Stomach (tissue), 9 donors: ENCODE results near the gene NELL1. TPM values are rescaled to one million over a fixed set of nuclear protein-coding genes. Genes with fewer than 3 reads are reported as not detected.

Experiments used
- DNase-seq, 2 donors: peaks; one replicate each; pipeline versions ENCODE4 v3.0.0 to v3.0.0-alpha.2; 2013 to 2019
- H3K27ac ChIP-seq, 5 donors: fragments of 200-600 bp in 4 of 5; sonication (generic) in 4 of 5; one replicate each; pipeline ENCODE4 v1.5.1; 2013 to 2019; ENCODE audit warnings: mild to moderate bottlenecking in 1 of 5, moderate library complexity in 1 of 5
- H3K27me3 ChIP-seq, 3 donors: fragments of 200-600 bp; sonication (generic); one replicate each; pipeline ENCODE4 v1.5.1; 2017 to 2019; ENCODE audit warnings: mixed run types in 1 of 3
- H3K36me3 ChIP-seq, 4 donors: fragments of 200-600 bp; sonication (generic); 1 replicate in 3 of 4; 2 replicates in 1 of 4; pipeline ENCODE4 v1.5.1; 2016 to 2019
- H3K4me1 ChIP-seq, 4 donors: fragments of 200-600 bp; sonication (generic); one replicate each; pipeline ENCODE4 v1.5.1; 2016 to 2019
- H3K4me3 ChIP-seq, 4 donors: fragments of 200-600 bp; sonication (generic) in 3 of 4; one replicate each; pipeline ENCODE4 v1.5.1; 2016 to 2019; ENCODE audit warnings: mild to moderate bottlenecking in 1 of 4
- H3K9me3 ChIP-seq, 4 donors: fragments of 200-600 bp; sonication (generic); one replicate each; pipeline ENCODE4 v1.5.1; 2016 to 2019
- EP300 ChIP-seq: sonication (generic); formaldehyde crosslinking; IDR thresholded peaks from one replicate; pipeline ENCODE4 v1.6.1; 2017; ENCODE audit warnings: antibody characterized with exemption
- POLR2A ChIP-seq, 4 donors: fragments of 450-650 bp; IDR thresholded peaks; one replicate each; pipeline ENCODE4 v1.6.1; 2016; ENCODE audit warnings: antibody characterized with exemption in 4 of 4, control low read depth in 2 of 4, mild to moderate bottlenecking in 1 of 4, moderate library complexity in 1 of 4
- POLR2AphosphoS5 ChIP-seq, 3 donors: sonication (generic); formaldehyde crosslinking; IDR thresholded peaks; one replicate each; pipeline ENCODE4 v1.6.1; 2016; ENCODE audit warnings: antibody characterized with exemption in 3 of 3
- WGBS, 5 donors: extraction: QIAGEN DNeasy Blood & Tissue Kit in 3 of 5; methylation state at CpG; one replicate each; pipeline versions ENCODE4 v1.1.5 to v1.1.7; 2013 to 2018; 5-methylcytosine and 5-hydroxymethylcytosine counted together
- intact Hi-C: fragments of 100-400 bp; cut with DNase I; formaldehyde crosslinking; loops from one replicate; pipeline ENCODE4 v1.15.1; 2023; ENCODE audit warnings: low total_unique reads
- polyA plus RNA-seq, 3 donors: library from polyadenylated mRNA; stranded (reverse); fragments of 200-250 nt; gene quantifications; one replicate each; pipeline ENCODE4 v1.2.3, GENCODE V29; 2013
- total RNA-seq, 5 donors: library from RNA; depleted of rRNA; stranded (reverse); fragments of >200 nt; gene quantifications; one replicate each; pipeline versions ENCODE4 v1.1.0 to v1.2.3, GENCODE V29; 2014 to 2016
- TF ChIP-seq, protein P1 (sequence below), 7 experiments: fragments of 450-650 bp in 4 of 7; fragments of 200-600 bp in 3 of 7; sonication (generic) in 3 of 7; IDR thresholded peaks; one replicate each; pipeline ENCODE4 v1.5.1; 2016 to 2019; ENCODE audit warnings: antibody characterized with exemption in 7 of 7, control low read depth in 2 of 7, mild to moderate bottlenecking in 1 of 7
- donor health status: healthy with polysubstance abuse.
- donor health status: Bipolar disorder and iron deficiency.
- donor health status: healthy.

NELL1 gene
- total and polyA plus RNA-seq, 8 donors = 0.05 to 15.4 (median 2.7) TPM; not detected in 5

DNA sequence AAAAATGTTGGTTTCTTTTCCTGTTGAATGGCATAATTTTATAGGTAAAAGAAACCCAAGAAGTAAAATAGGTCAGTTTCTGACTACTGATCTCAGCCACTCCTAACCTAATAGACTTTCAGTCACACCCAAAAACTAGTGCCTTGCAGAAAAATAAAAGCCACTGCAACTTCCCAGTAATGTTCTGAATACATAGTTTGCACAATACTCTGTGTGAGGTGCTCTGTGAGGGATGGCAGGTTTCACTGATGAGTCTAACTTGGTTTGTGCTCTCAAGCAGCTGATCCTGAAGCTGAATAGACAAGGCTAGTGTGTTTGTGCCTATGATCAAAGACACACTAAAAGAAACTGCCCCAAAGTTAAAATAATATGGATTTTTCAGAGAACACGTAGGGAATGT is 758.3 kb downstream of the NELL1 start:
- H3K27me3 ChIP-seq = no peaks in the 10 kb centered on the region
- H3K36me3 ChIP-seq = no peaks in the 10 kb centered on the region
- no peak overlapping the region for H3K27ac ChIP-seq
- no peak for DNase-seq
- H3K4me3 ChIP-seq = no peak overlapping the region
- intact Hi-C loops = no loop called here
- H3K4me1 ChIP-seq = no peaks in the 10 kb centered on the region
- no peaks in the 10 kb centered on the region for H3K9me3 ChIP-seq
- 35 to 67% (median 52%) methylated on average over 1 of the region's 1 CpG for WGBS, 5 donors
- no peak for TF ChIP-seq POLR2AphosphoS5 (IDR thresholded peaks at IDR 0.05)
- TF ChIP-seq EP300 = no peak

DNA sequence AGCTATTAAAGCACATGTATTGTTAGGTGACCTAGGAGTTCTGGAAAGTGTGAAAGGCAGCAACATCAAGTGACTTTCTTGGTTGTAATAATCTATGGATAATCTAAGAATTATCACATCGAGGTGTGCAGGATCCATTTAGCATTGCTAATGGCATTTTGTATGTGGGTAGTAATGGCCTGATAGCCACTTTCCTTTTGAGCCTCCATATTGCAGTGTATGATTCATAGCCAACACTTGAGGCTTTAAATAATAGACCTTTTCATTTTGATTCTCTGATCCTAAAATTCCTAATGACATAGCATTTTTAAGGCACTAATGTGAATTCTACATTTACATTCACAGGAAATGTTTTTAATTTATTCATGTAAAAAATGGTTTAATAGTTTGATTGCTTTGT is 759.4 kb downstream of the NELL1 start:
- Histone ChIP-seq H3K4me1 (no peaks in the 10 kb centered on the region), H3K36me3 (no peaks in the 10 kb centered on the region), H3K4me3 (no peak overlapping the region), H3K9me3 (peaks cover 0 to 3% (median 0%) of the 10 kb centered on the region in 4 donors), H3K27me3 (no peaks in the 10 kb centered on the region), H3K27ac (no peak overlapping the region)
- TF ChIP-seq POLR2AphosphoS5 (IDR thresholded peaks at IDR 0.05) = no peak
- no peak for TF ChIP-seq EP300
- TF ChIP-seq POLR2A (IDR thresholded peaks at IDR 0.05) = no peak
- TF ChIP-seq, protein P1, sequence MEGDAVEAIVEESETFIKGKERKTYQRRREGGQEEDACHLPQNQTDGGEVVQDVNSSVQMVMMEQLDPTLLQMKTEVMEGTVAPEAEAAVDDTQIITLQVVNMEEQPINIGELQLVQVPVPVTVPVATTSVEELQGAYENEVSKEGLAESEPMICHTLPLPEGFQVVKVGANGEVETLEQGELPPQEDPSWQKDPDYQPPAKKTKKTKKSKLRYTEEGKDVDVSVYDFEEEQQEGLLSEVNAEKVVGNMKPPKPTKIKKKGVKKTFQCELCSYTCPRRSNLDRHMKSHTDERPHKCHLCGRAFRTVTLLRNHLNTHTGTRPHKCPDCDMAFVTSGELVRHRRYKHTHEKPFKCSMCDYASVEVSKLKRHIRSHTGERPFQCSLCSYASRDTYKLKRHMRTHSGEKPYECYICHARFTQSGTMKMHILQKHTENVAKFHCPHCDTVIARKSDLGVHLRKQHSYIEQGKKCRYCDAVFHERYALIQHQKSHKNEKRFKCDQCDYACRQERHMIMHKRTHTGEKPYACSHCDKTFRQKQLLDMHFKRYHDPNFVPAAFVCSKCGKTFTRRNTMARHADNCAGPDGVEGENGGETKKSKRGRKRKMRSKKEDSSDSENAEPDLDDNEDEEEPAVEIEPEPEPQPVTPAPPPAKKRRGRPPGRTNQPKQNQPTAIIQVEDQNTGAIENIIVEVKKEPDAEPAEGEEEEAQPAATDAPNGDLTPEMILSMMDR (IDR thresholded peaks at IDR 0.05) = no peak
- no peak for DNase-seq
- intact Hi-C loops = no loop called here
- WGBS, 5 donors = 27 to 76% (median 64%) methylated on average over 1 of the region's 1 CpG

DNA sequence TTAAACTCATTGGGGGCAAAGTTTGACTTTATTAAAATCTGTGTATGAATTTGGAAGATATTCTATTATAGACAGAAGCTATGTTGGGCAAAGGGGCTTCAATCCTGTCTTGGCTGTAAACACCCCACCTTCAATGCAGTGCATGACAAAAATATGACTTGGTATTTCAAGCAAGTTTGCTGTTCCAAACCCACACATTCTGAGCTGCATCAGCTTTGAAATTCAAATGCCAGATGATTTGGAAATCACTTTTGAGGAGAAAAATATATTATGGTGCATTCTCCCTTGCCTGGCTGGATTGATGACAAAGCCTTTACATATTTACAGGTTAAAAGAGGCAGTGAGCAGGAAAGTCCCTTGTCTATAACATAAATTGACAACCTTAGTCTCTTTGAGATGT is 760.0 kb downstream of the NELL1 start:
- Histone ChIP-seq H3K27me3 (no peaks in the 10 kb centered on the region), H3K4me3 (no peak overlapping the region), H3K9me3 (peaks cover 0 to 7% (median 0%) of the 10 kb centered on the region in 4 donors), H3K4me1 (no peaks in the 10 kb centered on the region), H3K27ac (no peak overlapping the region), H3K36me3 (no peaks in the 10 kb centered on the region)
- intact Hi-C loops = no loop called here
- no peak for DNase-seq
- TF ChIP-seq POLR2AphosphoS5 (IDR thresholded peaks at IDR 0.05) (no peak), POLR2A (IDR thresholded peaks at IDR 0.05) (no peak), EP300 (no peak)
- TF ChIP-seq, protein P1 (IDR thresholded peaks at IDR 0.05) = no peak

DNA sequence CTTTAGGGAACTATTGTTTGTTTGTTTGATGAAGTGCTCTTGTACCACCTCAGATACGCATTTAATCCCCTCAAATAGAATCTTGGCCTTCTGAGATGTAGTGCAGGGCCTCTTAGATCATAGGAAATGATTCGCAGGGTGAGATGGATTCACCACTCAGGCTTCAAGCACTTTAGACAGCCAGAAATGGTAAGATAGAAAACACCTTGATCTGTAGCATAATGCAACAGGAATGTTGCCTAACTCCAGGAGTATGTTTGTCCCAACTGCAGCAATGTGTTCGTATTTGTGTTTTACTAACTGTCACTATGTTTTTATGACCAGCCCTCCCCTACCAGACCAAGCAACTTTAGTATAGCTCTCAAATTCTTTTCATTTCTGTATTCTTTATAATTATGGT is 761.2 kb downstream of the NELL1 start:
- Histone ChIP-seq H3K36me3 (no peaks in the 10 kb centered on the region), H3K27me3 (no peaks in the 10 kb centered on the region), H3K27ac (no peak overlapping the region), H3K9me3 (peaks cover 0 to 7% (median 0%) of the 10 kb centered on the region in 4 donors), H3K4me3 (no peak overlapping the region), H3K4me1 (no peaks in the 10 kb centered on the region)
- 66 to 80% (median 71%) methylated on average over 3 of the region's 3 CpGs for WGBS, 5 donors
- intact Hi-C loops = no loop called here
- DNase-seq = no peak
- TF ChIP-seq POLR2AphosphoS5 (IDR thresholded peaks at IDR 0.05) (no peak), EP300 (no peak), POLR2A (IDR thresholded peaks at IDR 0.05) (no peak)
- TF ChIP-seq, protein P1 (IDR thresholded peaks at IDR 0.05) = no peak

DNA sequence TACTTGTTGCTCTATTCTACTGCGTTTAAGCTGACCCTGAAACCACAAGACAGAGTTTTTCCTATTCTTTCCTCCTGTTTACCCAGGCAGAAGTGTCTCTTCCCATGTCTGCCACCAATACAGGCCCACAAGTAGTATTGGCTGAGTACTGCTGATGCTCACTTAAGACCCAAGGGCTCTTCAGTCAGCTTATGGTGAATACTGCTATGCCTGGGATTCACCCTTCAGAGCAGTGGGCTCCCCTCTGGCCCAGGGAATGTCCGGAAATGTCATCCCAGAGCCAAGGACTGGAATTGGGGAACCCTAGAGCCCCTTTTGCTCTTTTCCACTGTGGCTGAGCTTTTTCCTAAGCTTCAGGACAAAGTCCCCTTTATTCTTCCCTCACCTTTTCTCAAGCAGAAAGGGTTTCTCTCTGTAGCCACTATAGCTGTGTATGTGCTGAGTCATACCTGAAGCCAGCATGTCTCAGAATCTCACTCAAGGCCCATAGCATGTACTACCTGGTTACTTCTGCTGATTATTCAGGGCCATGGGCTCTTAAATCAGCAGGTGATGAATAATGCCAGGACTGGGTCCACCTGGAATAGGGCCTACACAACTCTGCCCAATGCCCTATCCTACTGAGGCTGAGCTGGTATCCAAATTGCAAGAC is 777.7 kb downstream of the NELL1 start:
- Histone ChIP-seq H3K27ac (no peak overlapping the region), H3K4me3 (no peak overlapping the region), H3K4me1 (no peaks in the 10 kb centered on the region), H3K9me3 (peaks cover 0 to 13% (median 2%) of the 10 kb centered on the region in 4 donors), H3K36me3 (no peaks in the 10 kb centered on the region), H3K27me3 (no peaks in the 10 kb centered on the region)
- intact Hi-C loops = no loop called here
- TF ChIP-seq, protein P1 (IDR thresholded peaks at IDR 0.05) = no peak
- TF ChIP-seq POLR2AphosphoS5 (IDR thresholded peaks at IDR 0.05) (no peak), EP300 (no peak), POLR2A (IDR thresholded peaks at IDR 0.05) (no peak)
- WGBS, 5 donors = 69 to 90% (median 80%) methylated on average over 2 of the region's 2 CpGs
- DNase-seq = no peak
